DND-41 (cell line): ENCODE results near the gene LFNG.

Source experiments
- CTCF ChIP-seq: IDR thresholded peaks from 2 replicates; pipeline ENCODE4 v1.5.1; 2012; ENCODE audit warnings: borderline replicate concordance, low read length, moderate library complexity, mild to moderate bottlenecking; ENCODE audit not compliant: poor library complexity, severe bottlenecking; ENCODE audit errors: extremely low read depth
- EZH2 ChIP-seq: IDR thresholded peaks from 3 replicates; pipeline ENCODE4 v1.6.1; 2012; ENCODE audit warnings: borderline replicate concordance, low read depth, mild to moderate bottlenecking, moderate library complexity, low read length, inconsistent platforms; ENCODE audit not compliant: severe bottlenecking

- TF ChIP-seq CTCF (no peak), EZH2 (no peak)
Measured at GRCh38 chr7:2474224-2474623, 45.4 kb upstream of the LFNG start.
